ENCODE results near the gene MXI1. TPM values are rescaled to one million over a fixed set of nuclear protein-coding genes. Genes with fewer than 3 reads are reported as not detected.

MXI1 gene
- total and polyA plus RNA-seq, 9 donors = 41.9 to 100 (median 63.5) TPM

DNA sequence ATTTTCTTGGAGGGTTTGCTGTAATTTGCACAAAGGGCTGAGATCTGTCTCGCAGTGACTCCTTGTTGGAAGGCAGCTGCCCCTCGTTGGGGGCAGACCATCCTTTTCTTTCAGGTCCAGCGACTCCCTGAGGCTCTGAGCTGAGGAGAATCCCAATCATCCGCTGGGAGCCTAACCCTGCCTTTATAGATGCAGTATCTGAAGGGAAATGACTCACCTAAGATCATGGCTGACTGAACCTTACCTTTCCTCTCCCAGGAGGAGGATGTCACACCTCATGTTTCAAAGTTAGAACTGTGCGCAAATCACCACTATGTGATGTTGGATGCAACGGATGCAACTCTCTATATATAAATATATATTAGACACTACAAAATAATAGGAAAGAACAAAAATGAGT, 36.4 kb upstream of the MXI1 start:
- intact Hi-C loops (cut with DNase I) = no loop called here
- Histone ChIP-seq H3K9me3 (no peaks in the 10 kb centered on the region), H3K27me3 (no peaks in the 10 kb centered on the region), H3K4me3 (no peak overlapping the region), H3K27ac (no peak overlapping the region), H3K4me1 (ENCODE audit: insufficient read depth) (no peaks in the 10 kb centered on the region), H3K36me3 (no peaks in the 10 kb centered on the region)
- TF ChIP-seq, protein P1, sequence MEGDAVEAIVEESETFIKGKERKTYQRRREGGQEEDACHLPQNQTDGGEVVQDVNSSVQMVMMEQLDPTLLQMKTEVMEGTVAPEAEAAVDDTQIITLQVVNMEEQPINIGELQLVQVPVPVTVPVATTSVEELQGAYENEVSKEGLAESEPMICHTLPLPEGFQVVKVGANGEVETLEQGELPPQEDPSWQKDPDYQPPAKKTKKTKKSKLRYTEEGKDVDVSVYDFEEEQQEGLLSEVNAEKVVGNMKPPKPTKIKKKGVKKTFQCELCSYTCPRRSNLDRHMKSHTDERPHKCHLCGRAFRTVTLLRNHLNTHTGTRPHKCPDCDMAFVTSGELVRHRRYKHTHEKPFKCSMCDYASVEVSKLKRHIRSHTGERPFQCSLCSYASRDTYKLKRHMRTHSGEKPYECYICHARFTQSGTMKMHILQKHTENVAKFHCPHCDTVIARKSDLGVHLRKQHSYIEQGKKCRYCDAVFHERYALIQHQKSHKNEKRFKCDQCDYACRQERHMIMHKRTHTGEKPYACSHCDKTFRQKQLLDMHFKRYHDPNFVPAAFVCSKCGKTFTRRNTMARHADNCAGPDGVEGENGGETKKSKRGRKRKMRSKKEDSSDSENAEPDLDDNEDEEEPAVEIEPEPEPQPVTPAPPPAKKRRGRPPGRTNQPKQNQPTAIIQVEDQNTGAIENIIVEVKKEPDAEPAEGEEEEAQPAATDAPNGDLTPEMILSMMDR (IDR thresholded peaks at IDR 0.05) = no peak
- TF ChIP-seq POLR2A (IDR thresholded peaks at IDR 0.05) (no peak), EP300 (IDR thresholded peaks at IDR 0.05) (no peak)
- DNase-seq = no peak
- WGBS, 3 donors = 30 to 39% (median 39%) methylated on average over 6 of the region's 6 CpGs

DNA sequence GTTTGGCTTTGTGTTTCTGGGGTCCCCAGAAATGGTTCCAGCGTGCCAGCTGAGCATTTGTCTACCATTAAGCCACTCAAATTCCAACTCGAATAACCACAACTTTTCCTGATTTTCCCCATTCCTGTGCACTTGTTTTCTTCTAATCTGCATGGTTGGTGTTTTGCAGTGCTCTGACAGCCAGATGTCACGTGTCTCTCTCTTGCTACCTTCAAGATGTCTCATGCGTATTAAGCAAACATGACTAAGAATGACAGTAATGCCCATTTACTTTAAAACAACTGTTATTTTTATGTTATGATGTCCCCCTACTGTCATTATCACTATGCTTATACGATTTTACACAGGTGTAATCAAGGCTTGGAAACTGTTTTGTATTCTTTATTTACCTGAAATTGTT, 35.2 kb upstream of the MXI1 start:
- WGBS, 3 donors = 82 to 83% (median 83%) methylated on average over 5 of the region's 5 CpGs
- H3K4me1 ChIP-seq (ENCODE audit: insufficient read depth) = no peaks in the 10 kb centered on the region
- intact Hi-C loops (cut with DNase I) = no loop called here

DNA sequence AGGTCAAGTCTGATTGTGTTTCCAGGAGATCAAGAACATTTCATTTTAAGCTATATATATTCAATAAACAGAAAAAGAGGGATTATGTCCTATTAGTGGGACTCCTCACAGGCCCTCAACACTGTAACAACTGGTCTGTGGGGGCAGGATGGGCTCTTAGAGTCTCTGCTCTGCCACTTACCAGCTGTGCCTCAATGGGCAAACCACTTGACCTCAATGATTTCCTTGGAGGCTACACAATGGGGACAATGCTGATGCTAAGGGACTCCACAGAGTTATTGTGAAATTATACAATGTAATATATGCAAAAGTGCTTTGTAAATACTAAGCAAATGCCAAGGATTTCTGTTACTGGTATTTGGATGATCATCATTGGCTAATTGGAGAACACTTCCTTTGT, 33.2 kb upstream of the MXI1 start:
- Histone ChIP-seq H3K4me1 (ENCODE audit: insufficient read depth) (no peaks in the 10 kb centered on the region), H3K27ac (no peak overlapping the region), H3K9me3 (no peaks in the 10 kb centered on the region), H3K4me3 (no peak overlapping the region), H3K36me3 (no peaks in the 10 kb centered on the region), H3K27me3 (no peaks in the 10 kb centered on the region)
- DNase-seq = no peak
- TF ChIP-seq, protein P1 (IDR thresholded peaks at IDR 0.05) = no peak
- TF ChIP-seq POLR2A (IDR thresholded peaks at IDR 0.05) (no peak), EP300 (IDR thresholded peaks at IDR 0.05) (no peak)
- intact Hi-C loops (cut with DNase I) = no loop called here

More for the DNA sequence above, 35.2 kb upstream of the MXI1 start:
- no peaks in the 10 kb centered on the region for H3K27me3 ChIP-seq
- H3K36me3 ChIP-seq = no peaks in the 10 kb centered on the region
- TF ChIP-seq POLR2A (IDR thresholded peaks at IDR 0.05) = no peak
- no peak for TF ChIP-seq EP300 (IDR thresholded peaks at IDR 0.05)
- TF ChIP-seq, protein P1 (IDR thresholded peaks at IDR 0.05) = no peak
- H3K4me3 ChIP-seq = no peak overlapping the region
- DNase-seq = no peak
- H3K9me3 ChIP-seq = no peaks in the 10 kb centered on the region
- H3K27ac ChIP-seq = no peak overlapping the region

DNA sequence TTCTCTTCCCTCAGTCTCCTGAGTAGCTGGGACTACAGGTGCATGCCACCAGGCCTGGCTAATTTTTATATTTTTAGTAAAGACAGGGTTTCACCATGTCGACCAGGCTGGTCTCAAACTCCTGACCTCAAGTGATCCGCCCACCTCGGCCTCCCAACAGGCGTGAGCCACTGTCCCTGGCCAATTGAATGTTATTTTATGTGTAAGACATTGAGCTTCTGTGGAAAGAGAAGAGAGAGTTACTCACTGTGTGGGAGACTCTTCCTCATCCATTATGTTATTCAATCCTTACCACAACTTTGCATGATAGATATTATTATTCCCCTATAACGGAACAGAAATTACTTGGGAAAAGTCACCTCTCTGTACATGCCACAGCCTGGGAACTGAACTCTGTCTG, 32.6 kb upstream of the MXI1 start:
- WGBS, 3 donors = 94 to 96% (median 96%) methylated on average over 5 of the region's 5 CpGs
- no peak for DNase-seq
- no peak overlapping the region for H3K4me3 ChIP-seq
- H3K9me3 ChIP-seq = no peaks in the 10 kb centered on the region
- H3K27me3 ChIP-seq = no peaks in the 10 kb centered on the region
- TF ChIP-seq POLR2A (IDR thresholded peaks at IDR 0.05) = no peak
- TF ChIP-seq, protein P1 (IDR thresholded peaks at IDR 0.05) = no peak
- no peak for TF ChIP-seq EP300 (IDR thresholded peaks at IDR 0.05)
- H3K27ac ChIP-seq = no peak overlapping the region
- no peaks in the 10 kb centered on the region for H3K36me3 ChIP-seq
- H3K4me1 ChIP-seq (ENCODE audit: insufficient read depth) = no peaks in the 10 kb centered on the region
- intact Hi-C loops (cut with DNase I) = no loop called here

DNA sequence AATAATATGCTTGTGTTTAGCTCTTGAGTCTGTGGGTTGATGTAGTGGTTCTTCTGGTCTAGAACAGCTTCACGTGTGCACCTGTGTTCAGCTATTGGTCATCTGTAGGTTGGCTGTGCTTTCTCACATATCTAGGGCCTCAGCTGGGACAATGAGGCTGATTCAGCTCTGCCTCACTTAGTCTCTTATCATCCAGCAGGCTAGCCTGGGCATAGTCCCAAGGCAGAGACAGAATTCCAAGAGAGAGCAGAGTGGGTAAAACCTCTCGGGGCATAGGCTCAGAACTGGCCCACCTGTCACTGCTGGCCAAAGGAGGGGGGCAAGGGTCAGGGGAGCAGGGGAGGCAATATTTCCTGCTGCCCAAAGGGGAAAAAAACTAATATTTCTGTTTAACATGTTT, 32.0 kb upstream of the MXI1 start:
- H3K27ac ChIP-seq = no peak overlapping the region
- no peaks in the 10 kb centered on the region for H3K36me3 ChIP-seq
- no peak for TF ChIP-seq POLR2A (IDR thresholded peaks at IDR 0.05)
- TF ChIP-seq, protein P1 (IDR thresholded peaks at IDR 0.05) = no peak
- TF ChIP-seq EP300 (IDR thresholded peaks at IDR 0.05) = no peak
- no peaks in the 10 kb centered on the region for H3K4me1 ChIP-seq (ENCODE audit: insufficient read depth)
- no peaks in the 10 kb centered on the region for H3K9me3 ChIP-seq
- H3K4me3 ChIP-seq = no peak overlapping the region
- intact Hi-C loops (cut with DNase I) = no loop called here
- no peak for DNase-seq
- no peaks in the 10 kb centered on the region for H3K27me3 ChIP-seq
- 58 to 86% (median 74%) methylated on average over 2 of the region's 2 CpGs for WGBS, 3 donors
